ENCODE results near the gene ANKRD33B.

- TF ChIP-seq POLR2A (IDR thresholded peaks at IDR 0.05) (no peak), EP300 (IDR thresholded peaks at IDR 0.05) (no peak), POLR2AphosphoS5 (IDR thresholded peaks at IDR 0.05) (no peak)
- TF ChIP-seq, protein P1, sequence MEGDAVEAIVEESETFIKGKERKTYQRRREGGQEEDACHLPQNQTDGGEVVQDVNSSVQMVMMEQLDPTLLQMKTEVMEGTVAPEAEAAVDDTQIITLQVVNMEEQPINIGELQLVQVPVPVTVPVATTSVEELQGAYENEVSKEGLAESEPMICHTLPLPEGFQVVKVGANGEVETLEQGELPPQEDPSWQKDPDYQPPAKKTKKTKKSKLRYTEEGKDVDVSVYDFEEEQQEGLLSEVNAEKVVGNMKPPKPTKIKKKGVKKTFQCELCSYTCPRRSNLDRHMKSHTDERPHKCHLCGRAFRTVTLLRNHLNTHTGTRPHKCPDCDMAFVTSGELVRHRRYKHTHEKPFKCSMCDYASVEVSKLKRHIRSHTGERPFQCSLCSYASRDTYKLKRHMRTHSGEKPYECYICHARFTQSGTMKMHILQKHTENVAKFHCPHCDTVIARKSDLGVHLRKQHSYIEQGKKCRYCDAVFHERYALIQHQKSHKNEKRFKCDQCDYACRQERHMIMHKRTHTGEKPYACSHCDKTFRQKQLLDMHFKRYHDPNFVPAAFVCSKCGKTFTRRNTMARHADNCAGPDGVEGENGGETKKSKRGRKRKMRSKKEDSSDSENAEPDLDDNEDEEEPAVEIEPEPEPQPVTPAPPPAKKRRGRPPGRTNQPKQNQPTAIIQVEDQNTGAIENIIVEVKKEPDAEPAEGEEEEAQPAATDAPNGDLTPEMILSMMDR (IDR thresholded peaks at IDR 0.05) = no peak
These were observed 70.2 kb downstream of the ANKRD33B start for GRCh38 chr5:10634050-10634449.

Measured in suprapubic skin (tissue), 4 donors.